LNCAP (cell line): Measurements from ENCODE around the gene GIMAP4.

Source experiments
- CTCF ChIP-seq: fragments of 450-650 bp; IDR thresholded peaks from 2 replicates; pipeline ENCODE4 v1.5.1; 2017; ENCODE audit warnings: mild to moderate bottlenecking

GIMAP4 gene

GRCh38 chr7:150568714-150569113 is 1.5 kb downstream of the GIMAP4 start:
- TF ChIP-seq CTCF = no peak

DNA sequence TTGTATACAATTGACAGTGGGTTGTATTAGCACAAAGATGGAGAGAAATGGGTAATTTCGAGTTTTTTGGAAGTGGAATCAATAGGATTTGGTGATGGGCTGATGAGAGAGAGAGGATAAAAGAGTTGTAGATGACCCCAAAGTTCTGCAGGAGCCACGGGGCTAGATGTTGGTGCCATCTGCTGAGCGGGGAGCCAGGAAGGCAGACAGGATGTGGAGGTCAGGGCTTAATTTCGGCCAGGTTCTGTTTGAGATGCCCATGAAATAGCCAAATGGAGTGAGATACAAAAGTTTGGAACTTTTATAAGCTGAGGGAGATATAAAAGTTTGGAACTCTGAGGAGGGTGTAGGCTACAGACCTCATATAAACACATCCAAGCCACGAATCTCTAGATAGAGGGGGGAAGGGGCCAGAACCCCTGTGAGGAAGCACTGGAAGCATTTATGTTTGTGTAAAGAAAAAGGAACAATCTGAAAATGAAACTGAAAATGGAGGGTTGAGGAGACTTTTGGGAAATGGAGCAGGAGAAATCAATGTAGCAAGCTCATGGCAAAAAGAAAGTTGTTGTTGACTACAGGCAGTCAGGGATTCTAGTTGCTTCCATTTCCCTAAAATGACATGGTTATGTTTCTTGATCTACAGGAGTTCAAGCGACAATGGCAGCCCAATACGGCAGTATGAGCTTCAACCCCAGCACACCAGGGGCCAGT is 2.2 kb downstream of the GIMAP4 start:
- TF ChIP-seq CTCF = no peak

DNA sequence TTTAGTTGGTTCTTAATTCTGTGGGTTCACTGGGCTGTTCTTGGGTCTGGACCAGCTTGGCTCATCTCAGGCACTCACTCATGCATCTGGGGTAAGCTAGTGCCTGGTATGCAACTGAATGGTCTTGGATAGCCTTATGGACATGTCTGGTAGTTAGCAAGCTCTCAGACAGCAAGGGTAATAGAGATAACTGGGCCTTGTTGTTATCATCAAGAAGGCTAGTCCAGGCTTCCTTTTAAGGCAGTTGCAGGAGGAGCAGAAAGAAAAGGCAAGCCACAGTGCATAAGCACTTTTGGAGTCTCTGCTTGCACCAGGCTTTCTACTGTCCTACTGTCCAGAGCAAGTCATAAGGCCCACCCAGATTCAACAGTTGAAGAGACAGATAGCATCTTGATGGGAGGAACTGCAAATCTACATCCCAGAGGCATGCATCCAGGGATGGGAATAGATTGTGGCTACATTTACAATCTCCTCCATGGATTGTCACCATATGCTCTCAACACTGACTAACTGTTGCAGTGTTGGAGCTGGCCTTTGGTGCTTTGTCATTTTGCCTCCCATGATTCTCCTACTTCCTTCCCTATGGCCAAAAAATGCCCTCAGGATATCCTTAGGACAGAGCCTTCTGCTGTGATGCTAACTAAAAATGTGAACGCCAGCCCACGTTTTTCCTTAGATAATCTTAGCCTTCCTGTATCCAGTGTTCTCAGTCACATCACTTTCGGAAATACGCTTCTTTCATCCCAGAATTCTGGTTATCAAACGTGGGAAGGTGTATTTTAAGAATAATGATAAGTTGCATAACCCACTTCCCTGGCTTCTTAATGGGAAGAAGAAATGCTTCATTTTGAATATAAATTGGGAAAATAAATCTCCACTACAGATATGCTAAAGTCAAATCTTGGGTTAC is 3.6 kb downstream of the GIMAP4 start:
- no peak for TF ChIP-seq CTCF

- TF ChIP-seq CTCF = no peak
Observed at GRCh38 chr7:150572496-150572895, 5.3 kb downstream of the GIMAP4 start.

GRCh38 chr7:150580638-150581394 is 13.6 kb downstream of the GIMAP4 start:
- TF ChIP-seq CTCF = no peak

GRCh38 chr7:150585199-150585598 is 18.0 kb downstream of the GIMAP4 start:
- TF ChIP-seq CTCF = no peak

- TF ChIP-seq CTCF = no peak
Observed at GRCh38 chr7:150586068-150586784, 19.0 kb downstream of the GIMAP4 start.
